ENCODE results near the gene ANXA3. TPM values are rescaled to one million over a fixed set of nuclear protein-coding genes. Genes with fewer than 3 reads are reported as not detected.

ANXA3 gene
- total RNA-seq, 4 donors from 2014 or later: 13.5 to 34.3 (median 21.2) TPM

GRCh38 chr4:78652282-78652876 is 100.8 kb downstream of the ANXA3 start:
- intact Hi-C loops (cut with DNase I; ENCODE audit: low total_unique reads): no loop called here
- H3K4me3 ChIP-seq (ENCODE audit: low read depth, poor library complexity, severe bottlenecking): no peak overlapping the region
- TF ChIP-seq CTCF (IDR thresholded peaks at IDR 0.05) (no peak), POLR2A (IDR thresholded peaks at IDR 0.05) (no peak)
- 47 to 59% methylated on average over 1 of the region's 1 CpG for WGBS, 2 donors
- no peak for DNase-seq (ENCODE audit: low spot score in 2 of 2)

- TF ChIP-seq POLR2A (IDR thresholded peaks at IDR 0.05) (no peak), CTCF (IDR thresholded peaks at IDR 0.05) (no peak)
- H3K4me3 ChIP-seq (ENCODE audit: low read depth, poor library complexity, severe bottlenecking): no peak overlapping the region
- 22 to 28% methylated on average over 2 of the region's 2 CpGs for WGBS, 2 donors
- intact Hi-C loops (cut with DNase I; ENCODE audit: low total_unique reads): no loop called here
- DNase-seq (ENCODE audit: low spot score in 2 of 2): no peak
Observed at GRCh38 chr4:78653655-78654054, 102.1 kb downstream of the ANXA3 start.

GRCh38 chr4:78654807-78655206 is 103.2 kb downstream of the ANXA3 start:
- DNase-seq (ENCODE audit: low spot score in 2 of 2): no peak
- no peak overlapping the region for H3K4me3 ChIP-seq (ENCODE audit: low read depth, poor library complexity, severe bottlenecking)
- TF ChIP-seq CTCF (IDR thresholded peaks at IDR 0.05) (no peak), POLR2A (IDR thresholded peaks at IDR 0.05) (no peak)
- 35% methylated on average over 1 of the region's 1 CpG for WGBS, 2 donors
- intact Hi-C loops (cut with DNase I; ENCODE audit: low total_unique reads): no loop called here

- intact Hi-C loops (cut with DNase I; ENCODE audit: low total_unique reads): no loop called here
- peak in 1 of 2 donors; percentile 29 for DNase-seq (ENCODE audit: low spot score in 2 of 2)
- WGBS, 2 donors: 55 to 57% methylated on average over 7 of the region's 7 CpGs
- TF ChIP-seq CTCF (IDR thresholded peaks at IDR 0.05) (no peak), POLR2A (IDR thresholded peaks at IDR 0.05) (no peak)
- no peak overlapping the region for H3K4me3 ChIP-seq (ENCODE audit: low read depth, poor library complexity, severe bottlenecking)
Observed at GRCh38 chr4:78656968-78657445, 105.4 kb downstream of the ANXA3 start.

DNA sequence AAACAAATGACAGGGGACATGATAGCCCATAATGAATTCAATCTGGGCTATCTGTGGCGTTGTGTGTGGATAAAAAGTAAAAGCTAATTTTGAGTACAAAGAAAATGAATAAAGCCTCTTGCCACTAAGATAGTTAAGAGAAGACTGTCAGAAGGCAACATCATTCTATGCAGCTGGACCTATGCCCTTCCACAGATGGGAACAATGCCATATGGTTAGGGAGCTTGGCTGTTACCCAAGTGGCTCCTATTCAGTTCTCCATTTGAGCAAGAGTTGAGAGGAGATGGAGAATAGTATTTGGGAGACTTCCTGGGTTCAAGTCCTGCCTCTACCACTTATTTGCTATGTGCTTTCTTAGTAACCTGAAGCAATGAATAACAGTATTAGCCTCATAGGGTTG is 107.7 kb downstream of the ANXA3 start:
- intact Hi-C loops (cut with DNase I; ENCODE audit: low total_unique reads): no loop called here
- no peak overlapping the region for H3K4me3 ChIP-seq (ENCODE audit: low read depth, poor library complexity, severe bottlenecking)
- no peak for DNase-seq (ENCODE audit: low spot score in 2 of 2)
- WGBS, 2 donors: 25 to 50% methylated on average over 1 of the region's 1 CpG
- TF ChIP-seq POLR2A (IDR thresholded peaks at IDR 0.05) (no peak), CTCF (IDR thresholded peaks at IDR 0.05) (no peak)

DNA sequence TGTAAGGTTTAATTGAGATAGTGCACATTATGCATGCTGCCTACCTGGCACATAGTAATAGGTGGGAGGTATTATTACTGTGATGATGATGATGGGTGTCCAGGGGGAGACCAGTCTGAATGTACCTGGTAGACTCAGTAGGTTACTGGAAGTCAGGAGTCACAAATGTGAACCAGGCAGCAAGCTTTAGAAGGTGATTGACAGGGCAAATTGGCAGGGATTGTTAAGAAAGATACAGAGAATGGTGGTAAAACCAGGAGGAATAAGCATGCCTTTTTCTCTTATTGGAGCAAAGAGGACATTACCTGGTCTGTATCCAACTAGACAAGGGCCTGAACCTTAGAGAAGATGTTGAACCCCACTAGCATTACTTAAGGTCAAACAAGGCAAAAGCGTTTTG is 108.1 kb downstream of the ANXA3 start:
- 92 to 97% methylated on average over 1 of the region's 1 CpG for WGBS, 2 donors
- intact Hi-C loops (cut with DNase I; ENCODE audit: low total_unique reads): no loop called here
- no peak overlapping the region for H3K4me3 ChIP-seq (ENCODE audit: low read depth, poor library complexity, severe bottlenecking)
- no peak for DNase-seq (ENCODE audit: low spot score in 2 of 2)
- TF ChIP-seq CTCF (IDR thresholded peaks at IDR 0.05): no peak
- no peak for TF ChIP-seq POLR2A (IDR thresholded peaks at IDR 0.05)
